ENCODE results near the gene SMIM10L1. TPM values are rescaled to one million over a fixed set of nuclear protein-coding genes. Genes with fewer than 3 reads are reported as not detected.

Gene SMIM10L1
- total RNA-seq, 3 donors from 2014 or later, result 7.9 to 12.5 (median 9.5) TPM

DNA sequence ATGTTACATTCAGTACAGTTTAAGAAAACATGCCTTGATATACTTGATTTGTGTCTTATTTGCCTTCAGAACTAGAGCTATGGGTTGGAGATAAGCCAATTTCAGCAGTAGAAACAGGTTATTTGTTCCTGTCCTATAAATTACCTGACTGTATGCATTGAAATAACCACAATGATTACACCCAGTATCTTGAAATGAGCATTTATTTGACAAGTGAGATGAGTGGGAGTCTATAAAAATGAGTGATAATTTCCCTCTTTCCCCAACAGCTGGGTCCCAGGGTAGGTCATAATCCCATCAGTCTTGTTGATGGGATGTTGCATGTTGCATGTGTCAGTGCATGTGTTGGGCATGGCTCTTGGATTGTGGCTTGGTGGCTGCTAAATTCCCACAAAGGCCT is 12.0 kb downstream of the SMIM10L1 start:
- Histone ChIP-seq H3K36me3 (ENCODE audit: low read depth) (no peaks in the 10 kb centered on the region), H3K4me3 (no peak overlapping the region), H3K9me3 (no peaks in the 10 kb centered on the region), H3K4me1 (ENCODE audit: low read depth) (no peaks in the 10 kb centered on the region)
- DNase-seq (no peak), ATAC-seq (no peak)
- intact Hi-C loops (cut with DNase I, micrococcal nuclease), result no loop called here
- TF ChIP-seq, protein P1, sequence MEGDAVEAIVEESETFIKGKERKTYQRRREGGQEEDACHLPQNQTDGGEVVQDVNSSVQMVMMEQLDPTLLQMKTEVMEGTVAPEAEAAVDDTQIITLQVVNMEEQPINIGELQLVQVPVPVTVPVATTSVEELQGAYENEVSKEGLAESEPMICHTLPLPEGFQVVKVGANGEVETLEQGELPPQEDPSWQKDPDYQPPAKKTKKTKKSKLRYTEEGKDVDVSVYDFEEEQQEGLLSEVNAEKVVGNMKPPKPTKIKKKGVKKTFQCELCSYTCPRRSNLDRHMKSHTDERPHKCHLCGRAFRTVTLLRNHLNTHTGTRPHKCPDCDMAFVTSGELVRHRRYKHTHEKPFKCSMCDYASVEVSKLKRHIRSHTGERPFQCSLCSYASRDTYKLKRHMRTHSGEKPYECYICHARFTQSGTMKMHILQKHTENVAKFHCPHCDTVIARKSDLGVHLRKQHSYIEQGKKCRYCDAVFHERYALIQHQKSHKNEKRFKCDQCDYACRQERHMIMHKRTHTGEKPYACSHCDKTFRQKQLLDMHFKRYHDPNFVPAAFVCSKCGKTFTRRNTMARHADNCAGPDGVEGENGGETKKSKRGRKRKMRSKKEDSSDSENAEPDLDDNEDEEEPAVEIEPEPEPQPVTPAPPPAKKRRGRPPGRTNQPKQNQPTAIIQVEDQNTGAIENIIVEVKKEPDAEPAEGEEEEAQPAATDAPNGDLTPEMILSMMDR (IDR thresholded peaks at IDR 0.05), result no peak

DNA sequence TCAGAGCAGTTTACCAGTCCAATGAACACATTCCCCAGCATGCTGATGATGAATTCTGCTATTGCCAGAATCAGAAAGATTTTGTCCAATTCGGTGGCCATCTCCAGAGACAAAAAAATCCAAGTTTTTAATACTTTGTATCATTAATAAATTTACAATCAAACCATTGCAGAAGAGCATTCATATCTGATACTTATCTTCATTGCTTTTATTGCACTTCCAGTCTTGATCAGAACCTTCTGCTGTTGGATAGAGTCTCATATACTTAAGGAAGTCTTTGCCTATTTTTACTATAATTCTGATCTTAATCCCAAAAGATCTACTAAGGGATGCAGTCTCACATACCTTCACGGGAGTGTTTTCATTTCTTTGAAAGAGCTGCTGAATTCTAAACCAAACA is 15.8 kb downstream of the SMIM10L1 start, which contains the start of gene TAS2R42:
TSS of gene TAS2R42 (minus strand) at position 101 of the 400 bp plus-strand sequence. CDS start at position 101, 0 bp downstream.
- ATAC-seq (no peak), DNase-seq (no peak)
- TF ChIP-seq, protein P1 (IDR thresholded peaks at IDR 0.05), result no peak
- Histone ChIP-seq H3K9me3 (no peaks in the 10 kb centered on the region), H3K4me1 (ENCODE audit: low read depth) (no peaks in the 10 kb centered on the region), H3K36me3 (ENCODE audit: low read depth) (no peaks in the 10 kb centered on the region), H3K4me3 (no peak within 1 kb of the TSS)
- intact Hi-C loops (cut with DNase I, micrococcal nuclease), result no loop called here

DNA sequence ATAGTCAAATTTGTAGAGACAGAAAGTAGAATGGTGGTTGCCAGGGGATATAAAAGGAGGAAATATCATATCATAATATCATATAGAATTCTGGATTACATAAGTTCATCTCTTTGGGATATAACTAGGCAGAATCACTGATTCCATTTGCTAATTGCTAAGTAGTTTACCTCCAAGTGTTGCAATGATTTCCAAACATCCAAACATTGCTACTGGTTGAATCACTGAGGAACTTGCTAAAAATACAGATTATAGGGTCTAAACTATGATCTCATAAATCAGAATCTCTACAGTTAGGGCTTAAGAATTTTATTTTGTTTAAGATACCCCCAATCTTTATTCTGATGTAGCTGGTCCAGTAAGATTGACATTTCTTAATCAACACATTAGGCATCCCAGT is 31.8 kb downstream of the SMIM10L1 start:
- DNase-seq (no peak), ATAC-seq (no peak)
- intact Hi-C loops (cut with DNase I, micrococcal nuclease), result loop anchor here in 1 of 2 donors (10.0 kb wide), 1 partner anchor 428 kb away; no protein-coding TSS in a partner anchor

DNA sequence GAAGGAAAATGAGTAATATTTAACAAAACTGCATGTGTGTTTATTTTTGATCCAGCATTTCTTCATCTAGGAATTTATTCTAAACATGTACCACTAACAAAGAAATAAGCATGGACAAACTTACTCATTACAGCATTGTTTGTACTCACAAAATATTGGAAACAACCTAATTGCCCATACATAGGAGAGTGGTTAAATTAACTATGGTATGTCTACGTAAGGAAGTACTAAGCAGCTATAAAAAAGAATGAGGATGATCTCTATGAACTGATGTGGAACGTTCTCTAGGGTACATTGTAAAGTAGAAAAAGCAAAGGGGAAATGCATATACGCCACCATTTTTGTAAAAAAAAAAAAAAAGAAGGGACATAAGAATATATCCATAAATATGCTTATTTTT is 33.2 kb downstream of the SMIM10L1 start:
- H3K4me3 ChIP-seq, result no peak overlapping the region
- ATAC-seq (no peak), DNase-seq (no peak)
- no peaks in the 10 kb centered on the region for H3K4me1 ChIP-seq (ENCODE audit: low read depth)
- no peaks in the 10 kb centered on the region for H3K36me3 ChIP-seq (ENCODE audit: low read depth)
- H3K9me3 ChIP-seq, result no peaks in the 10 kb centered on the region
- TF ChIP-seq, protein P1 (IDR thresholded peaks at IDR 0.05), result no peak
- intact Hi-C loops (cut with DNase I, micrococcal nuclease), result loop anchor here in 1 of 2 donors (10.0 kb wide), 1 partner anchor 429 kb away; no protein-coding TSS in a partner anchor

More for the DNA sequence above, 31.8 kb downstream of the SMIM10L1 start:
- Histone ChIP-seq H3K36me3 (ENCODE audit: low read depth) (no peaks in the 10 kb centered on the region), H3K9me3 (no peaks in the 10 kb centered on the region), H3K4me1 (ENCODE audit: low read depth) (no peaks in the 10 kb centered on the region), H3K4me3 (no peak overlapping the region)
- TF ChIP-seq, protein P1 (IDR thresholded peaks at IDR 0.05), result no peak

DNA sequence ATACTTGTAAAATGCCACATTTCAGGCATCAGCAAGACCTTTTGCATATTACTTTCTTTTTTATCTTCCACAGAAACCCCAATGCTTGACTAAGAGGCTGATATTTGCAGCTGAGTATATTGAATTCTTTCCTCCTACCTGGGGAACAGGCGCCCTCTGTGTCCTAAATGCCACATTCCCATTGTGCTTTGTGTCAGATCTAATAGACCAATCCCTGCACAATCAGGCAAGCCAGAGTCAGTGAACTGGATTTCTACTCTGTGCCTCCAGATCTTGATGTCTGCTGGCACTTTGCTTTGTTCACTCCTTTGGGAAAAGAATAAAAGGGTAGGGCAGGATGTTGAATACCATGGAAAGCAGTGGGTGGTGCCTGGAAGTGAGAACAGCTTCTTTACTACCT is 38.1 kb downstream of the SMIM10L1 start:
- intact Hi-C loops (cut with DNase I, micrococcal nuclease), result loop anchor here in 1 of 2 donors (10.0 kb wide), 1 partner anchor 434 kb away; no protein-coding TSS in a partner anchor
- no peak overlapping the region for H3K4me3 ChIP-seq
- H3K36me3 ChIP-seq (ENCODE audit: low read depth), result no peaks in the 10 kb centered on the region
- DNase-seq (no peak), ATAC-seq (no peak)
- TF ChIP-seq, protein P1 (IDR thresholded peaks at IDR 0.05), result no peak
- peaks cover 3% of the 10 kb centered on the region for H3K9me3 ChIP-seq
- no peaks in the 10 kb centered on the region for H3K4me1 ChIP-seq (ENCODE audit: low read depth)

Other genes starting within 250 kb of the SMIM10L1 start
- under 1 TPM in 1 of 3 donors, not detected in 2; 0.73 TPM for gene PRH2, start 242.0 kb upstream of the SMIM10L1 start, total RNA-seq
- gene TAS2R14, start 231.9 kb upstream of the SMIM10L1 start, total RNA-seq, result 1 to 10 TPM; 1.7 to 5.4 (median 2.6) TPM
- 1 to 10 TPM in 2 of 3 donors, under 1 TPM in 1; 0.92 to 3.7 (median 1.5) TPM for gene TAS2R50, start 184.3 kb upstream of the SMIM10L1 start, total RNA-seq
- 1 to 10 TPM; 1.6 to 3.9 (median 1.7) TPM for gene TAS2R20, start 172.9 kb upstream of the SMIM10L1 start, total RNA-seq
- gene TAS2R19, start 148.6 kb upstream of the SMIM10L1 start, total RNA-seq, result 1 to 10 TPM; 2.1 to 6.8 (median 2.3) TPM
- gene TAS2R31, start 139.8 kb upstream of the SMIM10L1 start, total RNA-seq, result 1 to 10 TPM; 2.6 to 8.1 (median 3.5) TPM
- 1 to 10 TPM in 1 of 3 donors, under 1 TPM in 2; 0.87 to 4.2 (median 0.98) TPM for gene TAS2R46, start 108.9 kb upstream of the SMIM10L1 start, total RNA-seq
- gene TAS2R43, start 78.9 kb upstream of the SMIM10L1 start, total RNA-seq, result 1 to 10 TPM in 1 of 3 donors, under 1 TPM in 1, not detected in 1; 0.51 to 1.3 TPM
- 1 to 10 TPM; 3.0 to 5.9 (median 3.5) TPM for gene TAS2R30, start 36.5 kb upstream of the SMIM10L1 start, total RNA-seq
- not detected for gene TAS2R42, start 15.7 kb downstream of the SMIM10L1 start, total RNA-seq
- gene PRB3, start 98.5 kb downstream of the SMIM10L1 start, total RNA-seq, result not detected
- gene PRB4, start 139.2 kb downstream of the SMIM10L1 start, total RNA-seq, result not detected
- gene PRB2, start 224.4 kb downstream of the SMIM10L1 start, total RNA-seq, result not detected